Measurements from ENCODE around the gene LSP1.
A peak's percentile ranks its signal among the peaks of the same experiment; 100 is the strongest.

The LSP1 gene

DNA sequence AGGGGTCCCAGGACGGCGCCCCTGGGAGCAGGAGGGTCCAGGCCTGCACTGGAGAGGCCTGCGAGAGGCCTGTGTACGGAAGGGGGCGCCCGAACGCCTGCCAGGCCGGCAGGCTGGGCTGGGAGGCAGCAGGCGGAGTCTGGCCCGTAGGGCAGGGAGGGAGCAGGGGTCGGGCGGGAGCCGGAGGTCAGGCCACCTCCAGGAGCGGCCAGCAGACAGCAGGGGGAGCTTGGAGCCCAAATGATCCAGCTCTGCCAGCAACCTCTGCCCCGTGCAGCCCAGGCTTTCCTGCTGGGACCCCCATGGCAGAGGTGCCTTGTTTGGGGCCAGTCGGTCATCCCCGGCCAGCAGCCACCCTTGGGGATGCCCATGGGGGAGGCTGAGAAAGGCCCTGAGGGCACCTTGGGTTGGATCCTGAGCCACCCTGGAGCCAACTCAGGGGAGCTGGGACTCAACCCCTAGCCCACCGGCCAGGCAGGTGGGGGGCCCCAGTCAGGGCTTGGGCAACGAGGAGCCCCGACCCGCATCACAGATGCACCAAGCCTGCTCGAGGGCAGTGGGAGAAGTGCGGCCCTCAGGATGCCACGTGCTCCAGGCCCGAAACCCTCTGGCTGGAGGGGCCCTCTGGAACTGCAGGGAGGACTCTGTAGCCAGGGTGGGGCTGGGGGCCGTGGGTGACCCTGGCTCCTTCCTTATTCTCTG is 27.7 kb upstream of the LSP1 start:
- peak; percentile 26 for DNase-seq

DNA sequence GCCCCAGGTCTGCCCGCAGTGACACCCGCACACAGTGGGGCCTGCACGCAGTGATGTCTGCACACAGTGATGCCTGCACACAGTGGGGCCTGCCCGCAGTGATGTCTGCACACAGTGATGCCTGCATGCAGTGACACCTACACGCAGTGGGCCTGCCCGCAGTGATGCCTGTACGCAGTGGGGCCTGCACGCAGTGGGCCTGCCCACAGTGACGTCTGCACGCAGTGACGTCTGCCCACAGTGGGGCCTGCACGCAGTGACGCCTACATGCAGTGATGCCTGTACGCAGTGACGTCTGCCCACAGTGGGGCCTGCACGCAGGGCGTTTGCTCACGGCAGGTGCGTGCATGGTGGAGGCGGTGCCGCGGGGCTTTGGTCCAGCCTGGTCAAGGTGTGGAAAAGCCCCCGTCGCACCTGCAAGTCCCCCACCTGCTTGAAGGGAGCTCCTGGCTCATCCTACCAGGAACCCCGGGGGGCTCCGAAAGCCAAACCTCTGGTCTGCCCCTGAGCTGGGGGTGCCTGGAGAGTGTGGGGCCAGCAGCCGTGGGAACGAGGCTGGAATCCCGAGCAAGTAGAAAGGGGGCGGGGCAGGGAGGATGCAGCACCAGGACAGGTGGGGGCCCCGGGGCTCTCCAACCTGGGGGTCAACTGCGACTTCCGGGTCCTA is 27.0 kb upstream of the LSP1 start:
- DNase-seq: no peak

DNA sequence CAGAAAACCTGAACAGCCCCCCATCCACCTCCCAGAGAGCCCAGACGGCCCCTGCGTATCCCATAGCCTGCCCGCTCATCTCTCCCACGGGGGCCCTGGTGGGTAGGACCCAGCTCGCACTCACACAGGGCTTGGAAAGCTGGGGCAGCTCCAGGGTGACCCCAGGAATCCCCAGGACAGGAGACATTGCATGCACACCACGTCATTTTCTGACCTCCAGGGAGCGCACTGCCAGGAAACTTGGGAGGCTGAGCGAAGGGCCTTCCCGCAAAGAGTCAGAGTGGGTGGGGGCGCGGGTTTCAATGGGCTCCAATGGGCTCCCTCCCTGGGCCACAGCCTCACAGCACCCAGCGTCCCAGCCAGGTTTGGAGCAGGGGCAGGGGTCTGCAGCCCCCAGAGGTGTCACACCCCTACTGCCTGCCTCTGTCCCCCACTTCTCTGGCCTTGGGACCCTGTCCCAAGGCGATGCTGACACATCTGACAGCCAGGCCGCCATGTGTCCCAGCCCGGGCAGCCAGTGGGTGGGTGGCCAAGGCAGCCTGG is 26.3 kb upstream of the LSP1 start:
- no peak for DNase-seq

DNA sequence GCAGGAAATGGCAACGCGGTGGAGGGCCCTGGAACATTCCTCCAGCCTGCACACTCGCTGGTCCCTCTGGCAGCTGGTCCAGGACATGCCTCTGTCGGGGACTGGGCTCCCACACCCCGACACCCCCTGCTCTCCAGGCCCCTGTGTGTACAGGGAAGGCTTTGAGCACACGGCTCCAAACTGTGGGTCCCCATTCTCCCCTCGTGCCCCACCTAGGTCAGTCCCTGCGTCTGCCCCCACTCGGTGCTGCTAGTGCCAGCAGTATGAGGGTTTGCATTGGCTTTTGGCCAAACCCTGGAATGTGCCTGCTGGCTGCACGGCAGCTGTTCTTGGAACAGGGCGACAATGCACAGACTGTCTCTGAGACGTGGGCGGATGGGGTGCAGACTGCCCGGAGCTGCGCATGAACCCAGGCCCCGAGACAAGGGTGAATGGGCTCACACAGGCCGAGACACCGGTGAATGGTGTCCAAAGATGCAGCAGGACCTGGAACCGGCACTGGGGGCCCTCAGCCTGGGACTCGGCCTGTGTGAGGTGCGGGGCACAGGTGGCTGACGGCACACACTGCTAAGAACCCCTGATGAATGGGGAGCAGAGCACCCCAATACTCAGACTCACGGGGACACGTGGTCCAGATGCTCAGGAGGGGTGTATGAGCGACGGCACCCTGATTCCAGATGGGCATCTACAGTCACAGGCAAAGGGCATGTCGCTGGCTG is 25.6 kb upstream of the LSP1 start:
- no peak for DNase-seq

DNA sequence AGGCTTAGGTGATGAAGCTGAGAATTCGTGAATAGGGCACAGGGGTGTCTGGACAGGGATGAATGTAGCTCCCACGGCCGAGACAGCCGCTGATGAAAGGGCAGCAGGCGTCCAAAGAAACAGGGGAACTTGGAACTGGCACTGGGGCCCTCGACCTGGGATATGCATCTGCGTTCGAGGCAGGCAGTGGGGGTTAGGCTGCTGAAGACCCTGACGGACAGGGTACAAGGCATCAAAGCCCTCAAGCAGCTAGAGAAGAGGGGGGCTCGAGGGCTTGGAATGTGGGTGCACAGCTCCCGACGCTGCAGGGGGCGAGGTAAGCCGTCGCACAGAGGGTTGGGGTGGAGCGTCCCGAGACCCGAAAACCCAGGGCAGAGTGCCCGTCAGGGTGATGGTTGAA is 25.0 kb upstream of the LSP1 start:
- DNase-seq: no peak

DNA sequence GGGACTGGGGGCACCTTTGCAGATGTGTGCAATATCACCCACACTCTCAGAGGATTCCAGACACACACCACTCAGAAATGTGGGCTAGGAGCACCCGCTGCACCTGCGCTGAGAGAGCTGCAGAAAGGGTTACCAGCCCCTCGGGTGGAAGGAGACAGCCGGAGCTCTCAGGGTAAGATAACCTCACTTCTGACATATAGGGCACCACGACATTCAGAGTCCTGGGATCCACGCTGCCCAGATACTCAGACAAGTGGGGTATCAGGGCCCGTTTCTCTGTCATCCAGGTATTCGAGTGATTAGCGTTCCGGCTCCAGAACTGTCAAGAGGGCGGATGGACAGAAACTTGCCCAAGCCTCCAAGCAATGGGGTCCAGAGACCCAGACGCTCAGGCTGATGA is 24.3 kb upstream of the LSP1 start:
- no peak for DNase-seq

DNA sequence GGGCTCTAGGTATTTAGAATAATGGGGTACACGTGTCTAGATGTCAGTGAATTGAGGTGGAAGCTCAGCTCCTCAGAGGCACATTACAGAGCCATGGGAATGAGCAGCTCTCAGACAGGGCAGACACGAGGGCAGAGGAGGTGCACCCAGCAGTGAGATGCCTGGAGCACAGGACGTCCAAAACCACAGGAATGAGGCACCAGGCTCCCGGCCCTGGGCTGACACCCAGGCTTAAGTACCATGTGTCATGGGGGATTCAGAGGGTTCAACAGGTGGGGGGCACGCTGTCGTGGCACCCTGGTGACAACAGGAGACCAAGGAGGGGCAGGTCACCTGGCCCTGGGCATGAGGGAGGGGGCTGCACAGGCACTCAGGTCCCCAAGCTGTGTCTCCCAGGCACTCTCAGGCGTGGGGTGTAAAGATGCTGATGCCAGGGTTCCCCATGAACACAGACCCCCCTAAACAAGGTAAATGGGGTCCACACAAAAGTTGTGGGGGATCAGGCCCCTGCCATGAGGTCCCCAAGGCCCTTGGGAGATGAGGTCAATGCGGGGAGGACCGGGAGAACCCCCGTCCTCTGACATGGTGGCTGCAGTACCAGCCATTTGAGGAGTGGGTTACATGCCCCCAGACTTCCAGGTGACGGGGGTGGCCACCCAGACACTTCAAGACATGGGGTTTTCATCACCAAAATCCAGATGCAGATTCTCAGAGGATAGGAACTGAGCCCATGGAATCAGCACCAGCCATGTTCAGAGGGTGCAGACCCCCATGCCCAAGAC is 23.7 kb upstream of the LSP1 start:
- no peak for DNase-seq

DNA sequence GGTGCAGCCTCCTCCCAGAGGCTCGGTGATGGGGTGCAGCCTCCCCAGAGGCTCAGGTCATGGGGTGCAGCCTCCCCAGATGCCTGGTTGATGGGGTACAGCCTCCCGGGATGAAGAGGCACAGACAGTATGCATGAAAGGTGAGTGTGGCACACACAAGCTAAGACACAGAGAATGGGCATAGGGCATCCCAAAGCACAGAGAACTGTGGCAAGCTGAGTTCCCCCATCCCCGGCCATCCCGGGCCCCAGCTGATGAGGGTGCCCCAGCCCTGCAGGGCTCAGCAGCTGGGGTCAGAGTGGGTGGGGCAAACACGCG is 22.9 kb upstream of the LSP1 start:
- DNase-seq: no peak

DNA sequence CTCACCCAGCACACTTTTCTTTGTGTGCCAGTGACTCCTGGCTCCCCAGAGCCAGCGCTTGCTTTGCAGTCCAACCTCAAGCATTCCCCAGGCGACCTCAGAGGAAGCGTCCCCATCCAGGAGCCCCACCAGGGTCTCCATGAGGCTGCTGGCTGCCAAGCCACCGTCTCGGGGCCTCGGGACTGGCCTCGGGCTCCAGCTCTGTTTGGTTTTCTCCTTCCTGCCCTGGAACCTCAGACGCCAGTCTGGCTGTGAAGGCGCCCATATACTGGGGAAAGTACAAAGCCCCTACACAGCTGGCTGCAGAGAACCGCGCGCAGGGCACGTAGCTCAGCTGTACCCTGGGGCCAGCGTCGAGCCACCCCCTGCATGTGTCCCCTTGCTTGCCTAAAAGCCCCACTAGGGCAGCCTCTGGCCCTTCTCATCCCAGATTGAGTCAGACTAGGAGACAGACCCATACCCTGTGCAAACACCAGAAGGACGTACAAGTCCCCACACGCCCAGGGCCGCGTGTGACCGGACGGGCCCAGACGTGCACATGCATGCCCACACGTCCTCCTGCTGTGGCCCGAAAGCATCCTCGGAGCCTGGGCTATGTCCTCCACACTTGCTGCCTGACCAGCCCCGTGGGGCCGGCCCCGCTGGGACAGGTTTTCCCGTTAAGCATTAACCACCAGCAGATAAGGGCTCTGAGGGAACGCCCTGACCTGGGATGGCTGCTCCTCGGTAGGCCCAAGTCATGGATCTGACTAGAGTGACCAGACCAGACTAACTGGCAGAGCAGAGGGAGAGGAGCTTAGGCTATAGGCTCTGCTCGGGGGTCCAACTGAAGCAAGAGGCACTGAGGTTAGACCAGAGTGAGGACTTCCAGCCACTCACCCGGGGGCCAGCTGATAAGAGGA is 22.3 kb upstream of the LSP1 start:
- no peak for DNase-seq

DNA sequence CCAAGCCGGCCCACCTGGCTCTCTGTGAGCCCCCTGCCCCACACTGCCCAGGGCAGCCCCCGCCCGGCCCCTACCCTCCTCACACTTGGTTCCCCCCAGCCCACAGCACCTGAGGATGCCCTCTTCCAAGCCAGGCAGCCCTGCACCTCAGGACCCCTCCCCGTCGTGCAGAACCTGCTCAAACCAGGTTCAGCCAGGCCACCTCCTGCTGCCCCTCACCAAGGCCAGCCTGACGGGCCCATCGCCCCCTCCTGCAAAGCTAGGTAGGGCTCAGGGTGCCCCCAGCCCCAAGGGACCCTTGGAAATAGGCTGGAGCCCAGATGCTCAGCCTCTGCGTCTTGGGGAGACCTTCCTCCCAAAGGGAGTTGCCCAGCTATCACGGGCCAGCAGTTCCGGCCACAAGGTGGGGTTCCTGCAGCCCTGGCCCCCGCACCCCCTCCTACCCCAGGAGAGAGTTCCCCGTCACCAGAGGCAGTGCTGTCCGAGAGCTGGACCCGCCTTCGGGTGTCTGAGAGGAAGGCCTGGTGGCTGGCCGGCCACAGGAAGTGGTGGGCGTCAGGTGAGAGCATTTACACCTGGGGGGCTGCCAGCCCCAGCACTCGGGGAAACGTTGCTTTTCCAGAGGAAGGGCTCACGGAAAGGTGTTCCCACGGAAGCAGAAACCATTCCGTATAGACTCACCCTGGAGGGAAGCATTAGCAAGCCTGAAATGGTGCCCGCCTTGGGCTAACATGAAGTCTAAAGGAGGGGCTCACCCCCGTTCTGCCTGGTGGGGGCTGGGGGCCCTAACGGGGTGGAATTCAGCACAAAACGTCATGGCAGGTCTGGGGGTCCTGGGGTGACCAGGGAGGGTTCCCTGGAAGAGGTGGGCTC is 21.3 kb upstream of the LSP1 start:
- no peak for DNase-seq

DNA sequence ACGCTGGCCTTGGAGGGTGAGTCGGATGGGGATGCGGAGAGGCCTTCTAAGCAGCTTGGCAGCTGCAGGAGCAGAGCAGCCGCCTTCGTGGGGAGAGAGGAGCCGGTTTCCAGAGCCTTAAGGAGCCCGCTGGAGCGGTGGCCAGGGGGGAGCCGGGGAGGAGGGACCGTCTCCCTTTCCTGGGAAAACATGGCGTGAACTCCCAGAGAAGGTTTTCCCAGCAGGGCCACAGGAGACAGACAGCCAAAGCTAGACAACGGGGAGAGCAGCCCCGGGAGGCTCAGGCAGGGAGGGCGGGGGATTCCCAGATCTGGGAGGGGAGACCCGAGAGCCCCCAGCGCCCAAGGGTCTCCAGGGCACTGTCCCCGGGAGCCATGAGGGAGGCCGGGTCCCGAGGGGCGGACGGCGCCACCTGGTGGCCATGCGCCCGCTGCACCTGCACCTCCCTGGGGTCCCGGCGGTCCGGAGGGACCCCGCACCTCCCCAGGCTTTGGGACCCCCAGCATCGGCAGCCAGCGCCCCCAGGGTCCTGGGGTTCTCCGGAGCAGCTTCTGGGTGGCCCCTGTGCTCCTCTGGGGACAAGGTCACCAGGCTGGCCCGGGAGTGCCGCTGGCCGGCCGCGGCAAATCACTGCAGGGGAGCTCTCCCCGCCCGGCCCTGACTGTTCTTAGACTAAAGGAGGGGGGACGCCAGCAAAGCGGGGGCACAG is 20.5 kb upstream of the LSP1 start:
- peak; percentile 67 for DNase-seq

DNA sequence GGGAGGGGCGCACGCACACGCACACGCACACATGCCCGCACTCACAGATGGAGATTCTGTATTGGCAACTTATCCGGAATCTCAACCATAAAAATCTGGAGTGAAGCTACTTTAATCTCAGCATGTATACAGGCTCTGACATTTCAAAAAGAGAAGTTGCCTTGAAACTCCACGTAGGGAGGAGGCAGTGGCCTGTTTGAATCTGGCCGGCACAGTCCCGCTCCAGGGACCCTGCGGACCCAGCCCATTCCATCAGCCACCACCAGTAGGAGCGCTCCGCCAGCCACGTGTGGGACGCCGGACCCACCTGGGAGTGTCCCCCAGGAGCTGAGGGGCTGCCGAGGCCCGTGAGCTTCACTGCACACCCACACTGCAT is 20.0 kb upstream of the LSP1 start:
- DNase-seq: no peak

DNA sequence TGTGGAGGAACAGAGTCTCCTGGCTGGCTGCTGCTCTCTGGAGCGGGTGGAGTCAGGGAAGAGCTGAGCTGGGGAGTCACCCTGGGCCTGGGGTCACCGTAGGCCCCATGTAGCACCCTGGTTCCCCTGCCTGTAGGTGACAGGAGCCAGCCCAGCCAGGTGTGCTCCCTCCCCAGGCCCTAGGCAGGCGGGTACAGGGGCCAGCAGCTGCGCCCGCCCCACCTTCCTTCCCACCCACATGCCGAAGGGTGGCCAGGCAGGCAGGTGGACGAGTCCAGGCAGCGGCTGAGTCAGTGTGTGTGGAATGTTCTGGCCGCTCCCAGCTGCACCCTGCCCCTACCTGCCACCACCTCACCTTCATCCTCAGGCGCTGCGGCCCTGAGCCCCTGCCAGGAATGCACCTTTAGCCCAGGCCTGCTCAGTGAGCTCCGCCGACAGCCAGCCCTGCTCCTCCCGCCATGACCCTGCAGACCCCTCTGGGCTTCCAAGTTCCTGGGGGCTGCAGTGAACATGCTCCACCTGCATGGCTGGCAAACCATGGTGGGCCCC is 18.7 kb upstream of the LSP1 start:
- no peak for DNase-seq

DNA sequence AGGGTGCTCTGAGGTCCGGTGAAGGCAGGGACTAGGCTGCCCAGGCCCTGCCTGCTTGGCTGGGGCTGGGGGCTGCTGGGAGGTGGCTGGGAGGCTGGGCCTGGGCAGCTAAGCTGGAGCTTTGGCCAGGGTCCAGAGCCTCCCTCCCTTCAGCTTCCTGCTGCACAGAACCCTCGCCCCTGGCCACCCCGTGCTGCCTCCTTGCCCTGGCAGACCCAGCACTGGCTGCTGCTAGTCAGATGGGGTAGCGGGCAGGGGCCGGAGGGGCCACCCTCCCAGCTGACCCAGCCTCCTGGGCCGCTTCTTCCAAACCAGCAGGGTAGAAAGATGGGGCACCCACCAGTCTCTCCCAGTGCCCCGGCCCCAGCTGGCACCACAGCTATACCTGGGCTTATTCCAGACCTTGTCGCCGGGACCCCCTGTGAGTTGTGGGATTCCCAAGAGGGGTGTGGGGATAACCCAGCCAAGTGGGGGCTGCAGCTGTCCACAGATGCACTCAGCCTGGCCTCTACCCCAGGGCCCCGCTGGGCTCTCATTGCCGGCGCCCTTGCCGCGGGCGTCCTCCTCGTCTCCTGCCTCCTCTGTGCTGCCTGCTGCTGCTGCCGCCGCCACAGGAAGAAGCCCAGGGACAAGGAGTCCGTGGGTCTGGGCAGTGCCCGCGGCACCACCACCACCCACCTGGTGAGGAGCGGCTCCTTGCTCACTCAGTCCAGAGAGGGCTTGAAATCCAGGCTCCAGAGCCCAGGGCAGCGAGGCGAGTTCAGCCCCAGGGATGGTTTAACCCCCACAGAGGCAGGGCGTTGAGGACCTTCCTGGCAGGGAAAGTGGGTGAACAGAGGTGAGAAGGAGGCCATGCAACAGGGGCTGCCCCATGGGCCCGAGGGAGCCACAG is 17.9 kb upstream of the LSP1 start, which contains the start of gene SYT8:
SYT8 (plus strand) TSS at position 212 of the 892 bp plus-strand sequence; CDS start at position 328, 116 bp downstream.
- no peak for DNase-seq

DNA sequence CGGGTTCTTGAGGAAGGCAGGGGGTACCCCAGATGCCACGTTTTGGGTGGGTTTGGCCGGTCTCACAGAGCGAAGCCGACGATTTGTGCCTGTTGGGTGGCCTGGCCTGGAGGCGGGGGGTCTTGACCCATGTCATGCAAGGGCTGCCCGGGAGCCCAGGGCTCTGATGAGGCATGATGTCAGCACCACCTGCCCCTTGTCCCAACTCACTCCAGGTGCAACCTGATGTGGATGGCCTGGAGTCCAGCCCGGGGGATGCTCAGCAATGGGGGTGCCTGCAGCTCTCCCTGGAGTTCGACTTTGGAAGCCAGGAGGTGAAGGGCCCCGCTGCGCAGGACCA is 17.2 kb upstream of the LSP1 start:
- DNase-seq: no peak

DNA sequence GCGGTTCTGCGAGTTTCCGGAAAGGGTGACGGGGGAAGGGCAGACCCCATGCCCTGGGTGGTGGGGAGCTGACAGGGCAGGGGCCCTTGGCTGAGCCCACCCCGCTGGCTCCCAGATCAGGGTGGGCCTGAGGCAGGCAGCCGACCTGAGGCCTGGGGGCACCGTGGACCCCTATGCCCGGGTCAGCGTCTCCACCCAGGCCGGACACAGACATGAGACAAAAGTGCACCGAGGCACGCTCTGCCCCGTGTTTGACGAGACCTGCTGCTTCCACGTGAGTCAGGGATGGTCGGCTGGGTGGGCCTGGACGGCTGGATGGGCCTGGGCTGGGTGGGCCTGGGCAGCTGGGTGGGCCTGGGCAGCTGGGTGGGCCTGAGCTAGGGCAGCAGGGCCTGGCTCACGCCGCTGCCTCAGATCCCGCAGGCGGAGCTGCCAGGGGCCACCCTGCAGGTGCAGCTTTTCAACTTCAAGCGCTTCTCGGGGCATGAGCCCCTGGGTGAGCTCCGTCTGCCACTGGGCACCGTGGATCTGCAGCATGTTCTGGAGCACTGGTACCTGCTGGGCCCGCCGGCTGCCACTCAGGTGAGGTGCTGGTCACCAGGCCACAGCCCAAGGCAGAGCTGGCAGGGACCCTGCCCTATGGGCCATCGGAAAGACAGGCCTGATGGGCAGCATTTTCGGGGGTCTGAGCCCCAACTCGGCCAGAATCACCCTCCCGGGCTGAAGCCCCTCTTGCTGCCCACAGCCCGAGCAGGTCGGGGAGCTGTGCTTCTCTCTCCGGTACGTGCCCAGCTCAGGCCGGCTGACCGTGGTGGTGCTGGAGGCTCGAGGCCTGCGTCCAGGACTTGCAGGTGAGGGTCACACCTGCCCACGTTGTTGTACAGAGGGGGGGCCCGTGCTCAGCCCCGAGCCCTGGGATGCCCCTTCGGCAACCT is 16.6 kb upstream of the LSP1 start:
- DNase-seq: no peak

DNA sequence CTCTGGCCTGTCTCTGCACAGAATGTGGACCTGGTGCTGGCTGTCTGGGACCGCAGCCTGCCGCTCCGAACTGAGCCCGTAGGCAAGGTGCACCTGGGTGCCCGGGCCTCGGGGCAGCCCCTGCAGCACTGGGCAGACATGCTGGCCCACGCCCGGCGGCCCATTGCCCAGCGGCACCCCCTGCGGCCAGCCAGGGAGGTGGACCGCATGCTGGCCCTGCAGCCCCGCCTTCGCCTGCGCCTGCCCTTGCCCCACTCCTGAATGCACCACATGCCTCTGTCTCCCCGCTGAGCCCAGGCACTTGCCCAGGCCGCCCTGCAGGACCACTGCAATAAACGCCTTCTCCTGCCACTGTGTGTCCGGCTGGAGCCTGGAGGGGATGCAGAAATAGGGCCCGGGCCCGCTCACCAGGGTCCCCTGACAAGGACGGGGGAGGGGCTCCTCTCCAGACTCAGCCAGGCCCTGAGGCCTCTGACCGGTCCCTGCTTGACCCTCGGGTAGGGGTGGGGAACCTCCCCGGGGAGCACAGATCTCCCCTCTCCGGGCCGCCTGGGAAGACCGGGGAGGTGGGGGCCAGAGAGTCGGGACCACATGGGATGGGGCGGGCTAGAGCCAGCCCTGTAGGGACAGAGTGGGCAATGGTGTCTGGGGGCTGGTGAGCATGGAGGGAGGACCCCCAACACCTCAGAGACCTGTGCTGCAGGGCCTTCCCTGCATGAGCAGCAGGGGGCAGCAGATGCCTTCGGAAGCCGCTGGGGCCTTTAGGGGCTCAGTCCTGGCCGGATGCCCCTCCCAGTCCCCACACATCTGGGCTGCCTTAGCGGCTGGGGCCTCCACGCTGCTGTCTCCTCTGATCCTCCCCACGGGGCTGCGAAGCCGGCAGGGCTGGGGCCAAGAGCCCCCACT is 15.5 kb upstream of the LSP1 start:
- DNase-seq: peak; percentile 83

All from activated CD4-positive, alpha-beta T cell treated with anti-CD3 and anti-CD28 coated beads, Interleukin-10, Interleukin-2, amounts not matched to agents 100 ng/mL and 50 ng/mL, durations not matched to agents 16 hours and 8 hours (primary cell).